CD4-positive, alpha-beta T cell treated with Interleukin-12 subunit alpha and Interleukin-12 subunit beta, for 1 hour (primary cell): ENCODE measurements around the gene SLC25A42.
"Not testable (repeated sequence)": the region's sequence is repeated elsewhere in the genome, so short reads cannot be mapped to it uniquely, and the experiment has no call there.

Experiments
- DNase-seq: peaks from one replicate; pipeline ENCODE4 v3.0.0-alpha.2; 2020

The SLC25A42 gene, protein sequence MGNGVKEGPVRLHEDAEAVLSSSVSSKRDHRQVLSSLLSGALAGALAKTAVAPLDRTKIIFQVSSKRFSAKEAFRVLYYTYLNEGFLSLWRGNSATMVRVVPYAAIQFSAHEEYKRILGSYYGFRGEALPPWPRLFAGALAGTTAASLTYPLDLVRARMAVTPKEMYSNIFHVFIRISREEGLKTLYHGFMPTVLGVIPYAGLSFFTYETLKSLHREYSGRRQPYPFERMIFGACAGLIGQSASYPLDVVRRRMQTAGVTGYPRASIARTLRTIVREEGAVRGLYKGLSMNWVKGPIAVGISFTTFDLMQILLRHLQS

GRCh38 chr19:19063183-19064097, at the start of gene SLC25A42:
SLC25A42 (plus strand) TSS chr19:19063994; CDS start chr19:19096125, 32,131 bp downstream.
- peak; percentile 100 for DNase-seq

DNA sequence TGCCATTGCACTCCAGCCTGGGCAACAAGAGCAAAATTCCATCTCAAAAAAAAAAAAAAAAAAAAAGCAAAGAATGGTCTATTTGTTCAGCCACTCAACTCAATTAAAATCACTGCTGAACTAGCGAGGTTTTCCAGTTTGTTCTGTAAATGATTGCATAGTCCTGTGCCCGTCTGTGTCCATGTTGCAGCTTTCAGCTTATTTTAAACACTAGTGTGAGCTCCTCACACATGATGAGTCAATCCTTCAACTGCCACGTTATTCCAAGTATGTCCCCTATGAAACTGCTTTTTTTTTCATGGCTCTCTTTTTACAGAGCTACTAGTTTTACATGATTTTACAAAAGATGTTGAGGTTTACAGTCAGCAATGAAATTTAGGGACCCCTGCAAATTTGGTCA, 42.7 kb upstream of the SLC25A42 start:
- no peak for DNase-seq

DNA sequence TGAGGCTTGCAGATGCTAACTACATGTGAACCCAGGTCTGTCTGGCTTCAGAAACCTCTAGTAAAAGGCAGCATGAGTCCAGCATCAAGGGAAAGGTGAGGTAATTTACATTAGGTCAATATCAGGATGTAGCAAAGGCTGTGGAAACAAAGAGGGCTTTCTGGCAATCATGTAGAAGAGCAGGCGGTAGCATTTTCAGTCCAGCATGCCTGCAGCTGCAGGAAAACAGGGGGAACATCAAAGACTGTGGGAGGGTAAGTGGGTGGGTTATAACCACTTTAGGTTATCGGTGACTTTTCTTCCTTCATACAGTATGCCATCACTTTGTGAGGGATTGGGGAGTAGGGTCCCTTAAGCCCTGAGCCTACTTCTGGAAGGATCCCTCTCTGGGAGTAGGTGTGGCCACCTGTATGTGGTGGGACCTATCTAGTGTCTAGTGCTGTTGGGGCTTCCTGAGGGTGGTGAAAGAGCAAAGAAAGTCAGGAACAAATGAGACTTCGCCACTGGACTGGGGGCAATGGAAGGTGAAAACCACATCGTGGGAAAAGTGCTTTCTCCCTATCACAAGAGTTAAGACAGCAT, 41.3 kb upstream of the SLC25A42 start:
- DNase-seq, result no peak

GRCh38 chr19:19023376-19023775, 40.4 kb upstream of the SLC25A42 start:
- DNase-seq, result not testable (repeated sequence)

- DNase-seq, result no peak
Observed at GRCh38 chr19:19025861-19026260, 37.9 kb upstream of the SLC25A42 start.

DNA sequence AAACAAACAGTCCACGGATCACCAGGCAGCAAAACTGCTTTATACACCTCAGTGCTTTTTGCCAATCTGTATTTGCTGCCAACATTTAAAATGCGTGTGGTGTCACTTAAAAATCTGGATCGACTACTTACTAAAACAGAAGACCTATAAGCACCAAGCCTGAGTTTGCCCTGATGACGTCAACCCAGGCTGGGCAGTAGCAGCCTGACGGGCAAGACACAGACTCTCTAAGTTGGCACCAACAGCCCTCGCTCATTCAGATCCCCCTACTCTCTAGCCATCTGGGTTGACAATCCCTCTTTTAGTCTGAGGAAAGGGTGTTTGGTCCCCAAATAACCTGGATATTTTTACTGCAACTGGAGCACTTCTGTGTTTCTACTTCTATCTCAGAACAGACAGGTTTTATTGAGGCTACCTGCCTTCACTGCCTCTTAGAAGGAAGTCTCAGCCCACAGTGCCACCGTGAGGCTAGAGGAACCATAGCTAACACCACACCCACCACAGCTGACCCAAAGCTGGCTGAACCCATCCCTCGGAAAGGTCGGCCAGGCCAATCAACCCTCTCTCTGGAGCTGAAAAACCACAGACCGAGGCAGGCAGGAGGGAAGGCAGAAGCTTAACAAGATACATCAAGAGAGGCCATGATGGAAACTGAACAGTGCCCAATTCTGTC, 37.4 kb upstream of the SLC25A42 start:
- no peak for DNase-seq

- no peak for DNase-seq
Observed at GRCh38 chr19:19027228-19027627, 36.6 kb upstream of the SLC25A42 start.

GRCh38 chr19:19028526-19028925, 35.3 kb upstream of the SLC25A42 start:
- no peak for DNase-seq

DNA sequence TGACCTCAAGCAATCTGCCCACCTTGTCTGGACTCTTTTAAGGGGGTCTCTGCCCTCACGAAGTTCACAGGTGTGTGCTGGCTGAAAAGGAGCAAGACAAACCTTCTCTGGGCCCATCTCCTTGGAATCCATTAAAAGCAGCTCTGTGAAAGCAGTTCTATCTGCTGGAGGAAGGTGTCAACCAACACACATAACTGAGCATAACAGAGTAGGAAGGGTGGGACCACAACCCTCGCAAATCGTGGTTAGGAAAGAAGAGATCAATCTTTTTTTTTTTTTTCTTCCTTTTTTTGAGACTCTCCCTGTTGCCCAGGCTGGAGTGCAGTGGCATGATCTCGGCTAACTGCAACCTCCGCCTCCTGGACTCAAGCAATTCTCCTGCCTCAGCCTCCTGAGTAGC, 31.9 kb upstream of the SLC25A42 start:
- DNase-seq, result no peak

DNA sequence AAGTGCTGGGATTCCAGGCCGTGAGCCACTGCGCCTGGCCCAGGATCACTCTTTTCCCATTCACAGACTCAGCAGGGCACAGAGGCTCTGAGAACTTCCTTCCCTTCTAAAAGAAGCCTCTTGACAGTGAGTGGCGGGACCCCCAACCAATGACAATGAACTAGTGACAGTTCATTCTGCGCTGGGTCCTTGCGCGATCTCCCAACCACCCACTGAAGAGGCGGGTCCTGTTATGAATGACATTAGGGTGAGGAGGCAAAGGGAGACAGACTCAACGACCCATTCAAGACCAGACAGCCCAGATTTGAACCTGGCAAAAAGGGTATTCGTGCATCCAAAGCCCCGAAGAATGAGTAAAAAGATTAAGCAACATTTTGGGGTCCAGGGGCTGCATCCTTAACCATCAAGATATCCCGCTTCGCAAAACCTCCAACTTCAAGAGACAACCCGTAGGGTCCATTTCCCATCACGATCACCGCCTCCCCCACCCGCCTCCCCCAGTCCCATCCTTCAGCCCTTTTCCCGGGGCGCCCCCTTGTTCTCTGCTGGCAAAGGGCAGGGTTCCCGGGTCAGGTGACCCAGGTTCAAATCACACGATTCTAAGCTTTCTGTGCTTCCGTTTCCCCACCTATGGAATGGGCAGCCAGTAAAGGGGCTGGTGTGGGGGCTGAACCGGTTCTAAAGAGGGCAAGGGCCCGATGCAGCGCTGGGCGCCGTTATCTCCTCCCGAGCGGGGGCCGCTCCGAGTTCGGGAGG, 31.2 kb upstream of the SLC25A42 start:
- peak; percentile 72 for DNase-seq

GRCh38 chr19:19033176-19033425, 30.7 kb upstream of the SLC25A42 start:
- no peak for DNase-seq

- DNase-seq, result peak; percentile 92
Observed at GRCh38 chr19:19033426-19034203, 30.2 kb upstream of the SLC25A42 start, which contains the start of the genes ARMC6 and SUGP2. ARMC6 (plus strand) TSS chr19:19033603; CDS start chr19:19034210, 607 bp downstream. SUGP2 (minus strand) TSS chr19:19033517; CDS start chr19:19031071, 2,446 bp downstream.

GRCh38 chr19:19034204-19034624, 29.6 kb upstream of the SLC25A42 start:
- DNase-seq, result peak; percentile 76

GRCh38 chr19:19039901-19040300, 23.9 kb upstream of the SLC25A42 start:
- peak; percentile 43 for DNase-seq

DNA sequence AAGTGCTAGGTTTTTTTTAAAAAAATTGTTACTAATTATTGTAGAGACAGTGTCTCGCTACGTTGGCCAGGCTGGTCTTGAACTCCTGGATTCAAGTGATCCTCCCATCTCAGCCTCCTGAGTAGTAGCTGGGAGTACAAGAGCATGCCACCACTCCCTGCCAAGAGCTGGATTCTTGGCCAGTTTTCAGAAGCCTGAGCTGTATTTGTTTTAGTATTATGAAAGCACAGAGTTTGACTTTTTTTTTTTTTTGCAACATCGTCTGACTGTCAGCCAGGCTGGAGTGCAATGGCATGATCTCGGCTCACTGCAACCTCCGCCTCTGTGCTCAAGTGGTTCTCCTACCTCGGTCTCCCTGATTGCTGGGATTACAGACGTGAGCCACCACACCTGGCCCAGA, 23.4 kb upstream of the SLC25A42 start:
- no peak for DNase-seq

DNA sequence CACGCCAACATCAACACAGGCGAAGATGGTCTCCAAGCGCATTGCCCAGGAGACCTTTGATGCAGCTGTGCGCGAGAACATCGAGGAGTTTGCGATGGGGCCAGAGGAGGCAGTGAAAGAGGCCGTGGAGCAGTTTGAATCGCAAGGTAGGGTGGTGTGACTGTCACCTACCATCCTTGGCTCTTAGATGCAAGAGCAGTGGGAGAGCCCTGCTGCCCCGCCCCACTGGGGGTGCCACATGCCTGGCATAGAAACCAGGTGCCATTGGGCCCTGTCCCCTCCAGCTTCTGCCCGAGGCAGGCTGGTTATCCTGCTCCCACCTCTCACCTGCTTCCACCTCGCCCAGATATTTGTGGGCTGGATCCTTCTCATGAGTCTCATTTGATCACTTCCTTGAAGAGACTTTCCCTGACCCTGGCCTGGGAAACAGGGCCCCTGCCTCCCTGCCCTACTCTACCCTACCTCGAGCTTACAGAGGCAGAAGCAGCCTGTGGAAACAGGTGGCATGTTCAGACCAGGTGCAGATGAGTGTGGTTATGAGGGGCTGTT, 21.0 kb upstream of the SLC25A42 start:
- DNase-seq, result no peak

- no peak for DNase-seq
Observed at GRCh38 chr19:19043481-19043880, 20.3 kb upstream of the SLC25A42 start.

- DNase-seq, result no peak
Observed at GRCh38 chr19:19043881-19044280, 19.9 kb upstream of the SLC25A42 start.

DNA sequence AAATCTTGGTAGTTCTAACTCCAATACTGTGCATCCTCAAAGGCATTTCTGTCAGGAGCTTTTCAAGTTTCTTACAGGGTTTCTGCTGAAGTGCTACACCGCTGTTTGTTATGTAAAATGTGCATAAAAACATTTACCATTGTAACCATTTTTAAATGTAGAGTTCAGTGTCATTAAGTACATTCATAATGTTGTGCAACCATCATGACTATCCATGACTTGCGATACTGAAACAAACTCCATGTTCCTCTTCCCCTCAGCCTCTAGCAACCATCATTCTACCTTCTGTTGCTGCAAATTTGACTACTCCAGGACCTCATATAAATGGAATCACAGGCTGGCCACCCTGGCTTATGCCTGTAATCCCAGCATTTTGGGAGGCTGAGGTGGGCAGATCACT, 14.4 kb upstream of the SLC25A42 start:
- no peak for DNase-seq

- DNase-seq, result no peak
Observed at GRCh38 chr19:19050104-19050503, 13.7 kb upstream of the SLC25A42 start.

DNA sequence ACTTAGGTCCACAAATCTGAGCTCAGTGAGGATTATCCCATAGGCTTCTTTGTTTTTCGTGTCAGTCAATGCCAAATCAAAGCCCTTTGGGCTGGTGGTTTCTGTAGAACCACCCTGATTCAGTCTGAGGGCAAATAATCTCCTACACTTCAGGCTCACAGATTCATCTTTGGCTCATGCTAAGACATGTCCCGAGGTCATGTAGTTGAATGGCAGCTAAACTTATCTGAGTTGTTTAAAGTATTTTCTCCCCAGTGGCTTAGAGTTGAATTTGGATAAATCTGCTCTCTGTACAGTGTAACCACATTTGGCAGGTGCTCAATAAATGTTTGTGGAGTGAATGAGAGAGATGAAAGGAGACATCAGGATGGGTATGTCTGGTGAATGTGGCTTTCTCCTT, 13.1 kb upstream of the SLC25A42 start:
- no peak for DNase-seq
